HG03460 (cell line): Measurements from ENCODE around the gene PTPRK.

ENCODE experiments used
- ATAC-seq: cut with Tn5 transposase; IDR thresholded peaks from one replicate; pipeline ENCODE4 v1.9.1; 2021; ENCODE audit not compliant: unreplicated experiment

PTPRK gene

DNA sequence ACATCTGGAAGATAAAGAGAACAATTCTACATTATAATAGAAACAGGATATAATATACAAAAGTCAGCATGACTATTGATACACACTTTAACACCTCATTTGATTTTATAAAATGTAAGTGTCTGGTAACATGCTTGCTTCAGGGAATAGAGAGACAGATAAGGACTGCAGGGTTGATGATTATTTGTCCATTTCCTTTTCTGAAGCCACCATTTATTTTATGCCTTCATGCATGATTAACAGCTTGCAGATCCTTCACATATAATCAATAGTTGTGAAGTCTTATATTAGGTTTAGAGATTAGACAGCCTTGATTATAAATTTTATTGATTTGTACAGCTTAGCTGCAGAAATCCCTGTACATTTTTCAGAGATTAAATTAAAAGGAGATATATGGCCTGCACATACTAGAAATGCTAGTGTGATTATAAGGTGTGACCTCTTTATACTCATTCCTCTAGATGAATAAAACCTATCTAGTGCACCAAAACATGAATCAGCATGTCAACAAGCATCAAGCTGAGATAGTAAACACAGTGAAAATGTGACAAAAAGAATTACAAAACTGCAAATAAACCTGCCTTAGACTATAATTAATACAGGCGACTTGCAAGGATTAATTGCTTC is 420.7 kb downstream of the PTPRK start:
- no peak for ATAC-seq

GRCh38 chr6:128098000-128098581 is 422.3 kb downstream of the PTPRK start:
- ATAC-seq, result no peak

- no peak for ATAC-seq
Measured at GRCh38 chr6:128097009-128097408, 423.4 kb downstream of the PTPRK start.

DNA sequence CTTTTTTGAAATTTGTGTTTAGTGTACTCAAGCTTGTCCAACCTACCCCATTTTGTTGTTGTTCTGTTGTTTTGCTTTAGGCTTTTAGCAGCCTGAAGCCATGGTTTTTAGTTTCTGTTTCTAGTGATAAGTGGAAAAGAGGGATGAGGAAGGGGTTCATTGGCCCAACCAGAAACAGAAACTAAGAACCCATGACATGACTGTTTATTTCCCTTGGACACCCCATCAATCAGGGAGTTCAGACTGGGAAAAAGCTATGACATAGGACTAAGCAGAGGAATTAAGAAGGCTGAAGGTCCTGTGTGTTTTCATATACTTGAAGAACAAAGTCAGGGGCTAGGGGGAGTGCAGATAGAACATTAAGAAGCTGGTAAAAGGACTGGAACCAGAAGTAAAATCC is 425.0 kb downstream of the PTPRK start:
- no peak for ATAC-seq

DNA sequence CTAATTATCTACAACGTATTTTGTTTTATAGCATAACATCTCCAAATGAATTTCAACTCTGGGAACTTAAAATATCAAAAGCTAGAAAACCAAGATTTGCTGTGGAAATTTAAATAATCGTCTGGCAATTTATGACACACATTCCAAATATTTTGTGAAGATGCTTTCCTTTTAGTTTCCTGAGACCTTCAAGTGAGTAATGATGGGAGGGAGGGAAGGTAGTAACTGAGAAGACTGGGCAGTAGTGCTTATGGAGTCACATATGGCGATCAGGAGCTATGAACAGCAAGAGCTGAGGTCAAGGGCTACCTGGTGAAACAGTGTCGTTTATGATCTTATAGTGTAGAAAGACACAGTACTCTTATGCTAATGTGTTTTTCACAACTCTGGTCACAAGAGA is 441.4 kb downstream of the PTPRK start:
- ATAC-seq, result no peak

DNA sequence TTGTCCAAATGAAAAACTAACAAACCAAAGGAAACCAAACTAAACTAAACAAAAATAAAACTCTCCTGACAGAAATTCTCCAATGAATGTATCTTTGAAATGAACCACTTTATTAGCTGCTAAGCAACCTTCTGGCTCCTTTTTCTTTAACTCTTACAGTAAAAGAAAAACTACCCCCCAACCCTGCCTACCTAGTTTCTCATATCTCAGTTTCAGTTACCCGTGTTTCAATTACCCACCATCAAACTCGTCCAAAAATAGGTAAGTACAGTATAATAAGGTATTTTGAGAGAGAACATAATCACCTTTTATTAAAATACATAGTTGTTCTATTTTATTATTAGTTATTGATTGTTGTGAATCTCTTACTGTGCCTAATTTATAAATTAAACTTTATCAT is 442.1 kb downstream of the PTPRK start:
- ATAC-seq, result no peak

- ATAC-seq, result no peak
Measured at GRCh38 chr6:128076843-128077242, 443.6 kb downstream of the PTPRK start.

- no peak for ATAC-seq
Measured at GRCh38 chr6:128074567-128074966, 445.8 kb downstream of the PTPRK start.

DNA sequence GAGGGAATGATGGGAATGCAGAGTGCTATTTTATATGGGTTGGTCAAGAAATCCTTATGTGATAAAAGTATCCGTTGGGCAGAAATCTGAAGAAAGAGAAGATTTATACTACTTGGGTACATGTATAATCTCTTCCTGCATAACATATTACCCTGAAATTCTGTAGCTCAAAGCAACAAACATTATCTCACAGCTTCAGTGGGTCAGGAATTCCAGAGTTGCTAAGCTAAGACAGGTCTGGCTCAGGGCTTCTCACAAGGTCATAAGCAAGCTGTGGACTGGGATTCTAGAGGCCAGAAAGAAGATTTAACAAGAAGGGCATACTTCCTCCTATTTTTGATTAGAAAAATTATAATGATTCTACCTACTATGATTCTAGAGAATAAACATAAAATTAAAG is 447.0 kb downstream of the PTPRK start:
- no peak for ATAC-seq

DNA sequence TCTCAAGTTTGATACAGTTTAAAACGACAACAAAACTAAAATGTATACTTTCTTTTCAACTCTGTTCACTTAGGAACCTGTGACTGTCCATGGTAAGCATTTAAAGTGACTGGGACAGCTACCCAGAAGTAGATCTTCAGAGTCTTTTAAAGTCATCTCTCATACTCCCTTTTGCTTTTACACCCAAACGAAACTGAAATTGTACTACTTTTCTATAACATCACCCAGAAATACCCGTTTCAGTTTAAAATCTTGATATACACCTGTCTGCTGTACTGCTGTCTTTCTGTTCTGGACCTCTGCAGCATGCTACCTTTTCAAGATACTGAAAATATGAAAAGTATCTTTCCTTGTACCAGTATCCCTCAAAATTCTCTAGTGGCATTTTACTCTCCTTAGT is 449.2 kb downstream of the PTPRK start:
- peak; percentile 81 for ATAC-seq

GRCh38 chr6:128070406-128070805 is 450.0 kb downstream of the PTPRK start:
- ATAC-seq, result no peak

DNA sequence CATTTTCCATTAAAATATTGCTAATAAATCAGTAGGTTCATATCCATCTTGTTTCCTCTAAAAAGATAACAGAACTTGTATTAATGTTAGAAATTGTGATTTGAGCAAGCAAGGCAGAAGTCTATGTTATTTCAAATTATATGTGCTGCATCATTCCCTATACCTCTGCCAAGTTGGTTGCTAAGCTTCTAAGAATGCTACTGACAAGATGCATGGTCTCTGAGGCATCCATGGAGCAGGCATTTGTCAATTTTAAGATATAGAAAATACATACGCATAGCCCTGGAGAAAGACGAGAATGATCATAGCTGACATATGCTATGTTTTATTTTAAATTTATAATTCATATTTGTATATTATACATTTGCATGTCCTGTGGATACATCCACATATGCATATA is 451.2 kb downstream of the PTPRK start:
- no peak for ATAC-seq

DNA sequence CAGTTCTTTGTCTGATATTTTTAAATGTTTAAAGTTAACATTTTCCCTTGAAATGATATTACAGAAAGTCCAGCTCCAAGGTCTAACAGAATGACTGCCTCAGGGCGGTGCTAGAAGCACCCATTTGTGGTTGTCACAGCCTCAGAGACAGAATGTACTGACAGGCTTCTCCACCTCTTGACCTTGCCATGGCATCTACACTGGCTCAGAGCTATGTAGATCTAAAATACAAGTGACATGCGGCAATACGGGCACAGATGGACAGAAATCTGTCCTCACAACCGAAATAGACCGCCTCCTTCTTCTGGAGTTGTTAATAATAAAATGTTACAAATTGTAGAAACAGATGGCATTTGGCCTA is 452.3 kb downstream of the PTPRK start:
- ATAC-seq, result no peak

DNA sequence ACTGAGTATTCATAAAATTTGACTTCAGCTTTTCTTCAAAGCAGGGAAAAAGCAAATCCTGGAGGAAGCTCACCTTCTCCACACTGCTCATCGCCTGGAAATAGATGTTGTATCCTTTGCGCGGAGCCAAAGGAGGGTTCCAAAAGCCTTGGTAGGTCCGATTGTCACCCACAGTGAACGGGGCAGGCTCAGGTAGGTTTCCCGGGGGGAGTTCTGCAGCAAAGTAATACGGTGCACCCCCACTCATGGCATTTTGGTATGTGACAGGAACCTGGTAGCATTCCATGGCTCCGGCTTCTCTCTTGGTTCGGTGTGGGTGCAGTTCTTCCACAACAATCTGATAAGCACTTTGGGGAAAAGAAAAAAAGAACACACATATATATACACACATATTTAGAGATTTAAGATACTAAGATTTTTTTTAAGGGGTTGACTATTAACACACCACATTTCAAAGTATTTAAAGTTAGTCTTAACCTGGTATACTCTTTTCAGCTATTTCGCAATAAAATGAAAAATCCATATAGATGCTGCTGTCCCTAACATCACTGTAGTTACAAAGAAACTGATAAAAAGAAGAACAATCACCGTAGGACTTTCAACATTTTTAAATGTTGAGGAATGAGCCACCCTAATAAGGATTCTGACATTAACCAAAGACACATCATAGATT is 452.8 kb downstream of the PTPRK start:
- no peak for ATAC-seq

DNA sequence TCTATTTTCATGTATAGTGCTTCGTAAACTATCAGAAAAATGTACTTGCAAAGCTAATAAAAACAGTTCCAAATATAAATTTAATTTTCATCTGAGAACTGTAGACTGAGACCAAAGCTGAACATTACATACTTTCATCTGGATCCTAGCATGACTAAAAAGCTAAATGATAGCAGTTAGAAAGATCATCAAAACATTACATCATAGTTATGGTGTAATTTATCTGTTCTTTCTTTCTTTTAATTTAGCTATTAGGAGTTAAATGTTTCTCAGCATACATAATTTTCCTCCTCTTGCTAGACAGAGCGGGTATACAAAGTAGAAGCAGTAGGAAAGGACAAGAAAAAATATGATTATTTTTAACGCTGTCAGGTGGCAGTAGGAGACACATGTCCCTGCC is 455.3 kb downstream of the PTPRK start:
- no peak for ATAC-seq

GRCh38 chr6:128064540-128064895 is 455.9 kb downstream of the PTPRK start:
- ATAC-seq, result no peak

DNA sequence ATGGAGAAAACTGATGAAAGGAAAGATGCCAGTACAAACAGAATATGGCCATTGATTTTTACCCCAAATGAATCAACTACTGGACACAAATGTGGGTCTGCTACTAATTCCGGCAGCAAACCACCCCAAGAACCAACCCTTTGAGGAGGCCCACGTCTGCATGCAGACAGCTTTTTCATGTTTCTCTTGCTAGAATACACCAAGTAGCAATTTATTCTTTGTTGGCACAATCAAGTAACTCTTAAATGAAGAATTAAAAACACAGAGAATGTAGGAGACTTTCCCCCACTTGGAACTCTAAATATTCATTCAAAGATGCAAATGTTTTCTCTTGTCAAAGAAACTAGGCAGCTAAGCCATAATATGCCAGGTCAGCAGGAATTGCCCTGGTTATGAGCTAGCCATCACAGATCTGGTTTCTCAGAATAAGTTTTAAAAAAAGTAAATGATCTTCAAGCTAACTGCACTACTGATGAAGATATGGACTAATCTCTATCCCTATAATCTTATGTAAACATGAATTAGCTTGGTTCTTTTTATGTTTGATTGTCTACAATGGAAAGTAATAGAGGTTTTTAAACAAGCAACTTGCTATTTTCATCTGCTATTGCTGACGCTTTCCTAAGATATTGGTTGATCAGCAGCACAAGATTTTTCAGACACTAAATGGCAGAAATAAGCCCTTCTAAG is 456.4 kb downstream of the PTPRK start:
- ATAC-seq, result no peak

- ATAC-seq, result no peak
Measured at GRCh38 chr6:128062882-128063603, 457.4 kb downstream of the PTPRK start.

DNA sequence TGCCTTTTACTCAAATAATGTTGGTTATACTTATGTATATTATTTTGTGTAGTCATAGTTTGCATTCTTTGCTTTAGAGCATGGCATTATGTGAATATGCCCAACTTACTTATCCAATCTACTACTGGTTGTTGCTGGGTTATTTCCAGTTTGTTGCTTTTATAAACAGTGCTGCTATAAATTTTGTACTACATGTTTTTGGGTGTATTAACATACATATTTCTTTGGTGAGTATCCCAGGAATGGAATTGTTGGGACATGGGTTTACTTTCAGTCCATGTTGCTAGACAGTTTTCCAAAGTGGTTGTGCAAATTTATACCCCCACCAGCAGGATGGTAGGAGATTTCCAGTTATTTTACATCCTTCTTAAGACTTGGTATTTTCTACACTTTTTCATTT is 462.5 kb downstream of the PTPRK start:
- no peak for ATAC-seq

- ATAC-seq, result no peak
Measured at GRCh38 chr6:128057541-128057940, 462.9 kb downstream of the PTPRK start.

DNA sequence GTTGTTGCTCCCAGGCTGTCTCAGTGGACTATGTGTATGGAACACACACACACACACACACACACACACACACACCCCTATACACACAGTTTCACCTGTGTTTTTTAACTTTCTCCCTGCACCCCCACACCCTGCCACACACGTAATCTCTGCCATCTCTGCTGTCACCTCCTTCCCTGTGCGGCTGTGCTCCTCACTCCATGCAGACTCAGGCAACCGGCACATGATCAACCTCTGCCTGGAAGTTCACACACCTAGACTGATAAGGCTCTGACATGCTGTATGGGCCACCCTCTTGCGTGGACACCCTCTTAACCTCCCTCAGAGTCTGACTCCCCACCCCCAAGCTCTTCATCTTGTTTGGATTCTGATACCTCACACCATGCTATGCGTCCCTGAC is 467.3 kb downstream of the PTPRK start:
- ATAC-seq, result no peak

GRCh38 chr6:128047989-128048388 is 472.4 kb downstream of the PTPRK start:
- no peak for ATAC-seq
